BJ (cell line): Measurements from ENCODE around the gene KLHL29. TPM values are rescaled to one million over a fixed set of nuclear protein-coding genes. Genes with fewer than 3 reads are reported as not detected.

Experiments
- CTCF ChIA-PET: fragments of 350-600 bp; formaldehyde crosslinking; extraction: SDS; loops from one replicate; lab custom pipeline; 2021; ENCODE audit warnings: antibody characterized with exemption, inconsistent platforms; lab: Yijun Ruan, JAX
- POLR2A ChIA-PET: fragments of 300-600 bp; sonication (Branson Sonifier 250); formaldehyde crosslinking; extraction: SDS; loops from one replicate; lab custom pipeline; 2021; ENCODE audit warnings: antibody characterized with exemption; lab: Charles Lee
- DNase-seq: peaks from one replicate; pipeline ENCODE4 v3.0.0-alpha.2; 2011; ENCODE audit warnings: low read depth
- H3K27me3 ChIP-seq: 2 replicates; pipeline ENCODE4 v1.6.0; 2011; ENCODE audit warnings: low read length; ENCODE audit not compliant: control insufficient read depth, insufficient read depth
- H3K36me3 ChIP-seq: 2 replicates; pipeline ENCODE4 v1.5.1; 2011; ENCODE audit warnings: low read length; ENCODE audit not compliant: control insufficient read depth, insufficient read depth
- H3K4me3 ChIP-seq: 2 replicates; pipeline ENCODE4 v1.5.1; 2011; ENCODE audit warnings: low read depth, mild to moderate bottlenecking, control low read depth, low read length
- CTCF ChIP-seq: IDR thresholded peaks from 2 replicates; pipeline ENCODE4 v1.5.1; 2011; ENCODE audit warnings: low read depth, mild to moderate bottlenecking, control low read depth, inconsistent platforms, low read length, moderate library complexity; ENCODE audit not compliant: insufficient read depth
- polyA plus RNA-seq: library from polyadenylated mRNA; depleted of rRNA; stranded (reverse); fragments of >200 nt; gene quantifications from 2 replicates; pipeline ENCODE4 v1.2.3, GENCODE V29; 2011

The KLHL29 gene
- polyA plus RNA-seq, 1 experiment = 10.0 TPM

GRCh38 chr2:23602116-23602515 is 217.1 kb downstream of the KLHL29 start:
- CTCF ChIA-PET = no interaction called here
- POLR2A ChIA-PET = no interaction called here
- TF ChIP-seq CTCF = no peak
- no peak overlapping the region for H3K4me3 ChIP-seq
- H3K36me3 ChIP-seq = peaks cover 1% of the 10 kb centered on the region; the same call in 1 of the 2 replicates
- H3K27me3 ChIP-seq = no peaks in the 10 kb centered on the region
- peak; percentile 70 for DNase-seq

GRCh38 chr2:23603156-23603555 is 218.2 kb downstream of the KLHL29 start:
- ChIA-PET POLR2A (no interaction called here), CTCF (no interaction called here)
- Histone ChIP-seq H3K27me3 (no peaks in the 10 kb centered on the region), H3K36me3 (peaks cover 1% of the 10 kb centered on the region; the same call in 1 of the 2 replicates), H3K4me3 (no peak overlapping the region)
- no peak for DNase-seq
- no peak for TF ChIP-seq CTCF

- no peak for DNase-seq
- CTCF ChIA-PET = interaction anchor here (0.6 kb wide), 1 partner anchor 1850 kb away, joined by 3 read pairs; no protein-coding TSS in a partner anchor
- POLR2A ChIA-PET = no interaction called here
- Histone ChIP-seq H3K27me3 (no peaks in the 10 kb centered on the region), H3K4me3 (no peak overlapping the region), H3K36me3 (no peaks in the 10 kb centered on the region)
- no peak for TF ChIP-seq CTCF
Observed at GRCh38 chr2:23603581-23603980, 218.6 kb downstream of the KLHL29 start.

GRCh38 chr2:23604731-23605130 is 219.8 kb downstream of the KLHL29 start:
- POLR2A ChIA-PET = interaction anchor here (0.8 kb wide), 1 partner anchor 9 kb away, joined by 5 read pairs; no protein-coding TSS in a partner anchor
- CTCF ChIA-PET = no interaction called here
- H3K36me3 ChIP-seq = no peaks in the 10 kb centered on the region
- no peak overlapping the region for H3K4me3 ChIP-seq
- no peak for TF ChIP-seq CTCF
- no peak for DNase-seq
- no peaks in the 10 kb centered on the region for H3K27me3 ChIP-seq

GRCh38 chr2:23605236-23605635 is 220.3 kb downstream of the KLHL29 start:
- DNase-seq = no peak
- Histone ChIP-seq H3K27me3 (no peaks in the 10 kb centered on the region), H3K36me3 (no peaks in the 10 kb centered on the region), H3K4me3 (no peak overlapping the region)
- TF ChIP-seq CTCF = no peak
- ChIA-PET CTCF (no interaction called here), POLR2A (interaction anchor here (0.8 kb wide), 1 partner anchor 10 kb away, joined by 5 read pairs; no protein-coding TSS in a partner anchor)
